GM23338 (cell line): Measurements from ENCODE around the gene GAREM1.

ENCODE experiments used
- CREB1 ChIP-seq: fragments of 250-450 bp; sonication (Bioruptor Pico); IDR thresholded peaks from 2 replicates; pipeline ENCODE4 v1.5.0; 2020; ENCODE audit warnings: low read depth, mild to moderate bottlenecking, moderate library complexity
- EZH2 ChIP-seq: fragments of 200-600 bp; sonication (generic); IDR thresholded peaks from one replicate; pipeline ENCODE4 v1.8.0; 2017; ENCODE audit warnings: antibody characterized with exemption, mild to moderate bottlenecking, low read depth; ENCODE audit not compliant: unreplicated experiment
- EZH2phosphoT487 ChIP-seq: fragments of 200-600 bp; sonication (generic); IDR thresholded peaks from one replicate; pipeline ENCODE4 v1.8.1; 2018; ENCODE audit warnings: antibody characterized with exemption; ENCODE audit not compliant: unreplicated experiment
- JUNB ChIP-seq: IDR thresholded peaks from one replicate; pipeline ENCODE4 v1.6.1; 2016; ENCODE audit warnings: antibody characterized with exemption; ENCODE audit not compliant: unreplicated experiment
- NANOG ChIP-seq: IDR thresholded peaks from 2 replicates; pipeline ENCODE4 v1.6.1; 2016; ENCODE audit warnings: antibody characterized with exemption, borderline replicate concordance
- POLR2AphosphoS5 ChIP-seq: IDR thresholded peaks from 2 replicates; pipeline ENCODE4 v1.6.1; 2016; ENCODE audit warnings: antibody characterized with exemption, low read depth
- STAT1 ChIP-seq: IDR thresholded peaks from one replicate; pipeline ENCODE4 v1.6.1; 2016; ENCODE audit warnings: antibody characterized with exemption; ENCODE audit not compliant: unreplicated experiment
- ZNF114 ChIP-seq: fragments of 250-450 bp; sonication (Bioruptor Pico); IDR thresholded peaks from 2 replicates; pipeline ENCODE4 v1.5.0; 2020; ENCODE audit warnings: mild to moderate bottlenecking, moderate library complexity
- ZNF331 ChIP-seq: fragments of 250-450 bp; sonication (Bioruptor Pico); IDR thresholded peaks from 2 replicates; pipeline ENCODE4 v1.5.0; 2020; ENCODE audit warnings: low read depth, mild to moderate bottlenecking, moderate library complexity
- TF ChIP-seq, protein P1 (sequence below), 2 experiments: fragments of 200-600 bp in 1 of 2; sonication (generic) in 1 of 2; conservative IDR thresholded peaks; 2 replicates each; pipeline versions ENCODE4 v1.5.1 to v1.6.1; 2016 to 2017; ENCODE audit warnings: antibody characterized with exemption in 2 of 2, low read depth in 2 of 2, mild to moderate bottlenecking in 2 of 2, moderate library complexity in 1 of 2
- TF ChIP-seq, protein P2 (sequence below): IDR thresholded peaks from one replicate; pipeline ENCODE4 v1.6.1; 2018; ENCODE audit warnings: antibody characterized with exemption; ENCODE audit not compliant: unreplicated experiment

DNA sequence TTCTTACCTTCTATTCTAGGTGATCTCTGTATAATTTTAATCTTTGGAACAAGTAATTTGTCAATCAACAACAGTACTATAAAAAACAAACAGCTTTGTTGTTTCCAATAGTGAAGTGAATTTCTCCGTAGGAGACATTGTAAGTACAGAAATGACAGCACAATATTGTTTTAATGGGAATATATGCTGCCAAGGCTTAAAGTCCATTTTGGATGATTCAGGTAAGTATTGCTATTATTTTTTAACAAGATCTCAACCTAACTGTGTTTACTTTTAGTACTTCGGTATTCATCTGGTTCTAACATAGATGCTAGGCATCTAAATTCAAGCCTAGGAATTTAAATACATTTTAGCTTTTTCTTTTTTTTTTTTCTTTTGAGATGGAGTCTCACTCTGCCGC is 175.1 kb downstream of the GAREM1 start:
- TF ChIP-seq, protein P1, sequence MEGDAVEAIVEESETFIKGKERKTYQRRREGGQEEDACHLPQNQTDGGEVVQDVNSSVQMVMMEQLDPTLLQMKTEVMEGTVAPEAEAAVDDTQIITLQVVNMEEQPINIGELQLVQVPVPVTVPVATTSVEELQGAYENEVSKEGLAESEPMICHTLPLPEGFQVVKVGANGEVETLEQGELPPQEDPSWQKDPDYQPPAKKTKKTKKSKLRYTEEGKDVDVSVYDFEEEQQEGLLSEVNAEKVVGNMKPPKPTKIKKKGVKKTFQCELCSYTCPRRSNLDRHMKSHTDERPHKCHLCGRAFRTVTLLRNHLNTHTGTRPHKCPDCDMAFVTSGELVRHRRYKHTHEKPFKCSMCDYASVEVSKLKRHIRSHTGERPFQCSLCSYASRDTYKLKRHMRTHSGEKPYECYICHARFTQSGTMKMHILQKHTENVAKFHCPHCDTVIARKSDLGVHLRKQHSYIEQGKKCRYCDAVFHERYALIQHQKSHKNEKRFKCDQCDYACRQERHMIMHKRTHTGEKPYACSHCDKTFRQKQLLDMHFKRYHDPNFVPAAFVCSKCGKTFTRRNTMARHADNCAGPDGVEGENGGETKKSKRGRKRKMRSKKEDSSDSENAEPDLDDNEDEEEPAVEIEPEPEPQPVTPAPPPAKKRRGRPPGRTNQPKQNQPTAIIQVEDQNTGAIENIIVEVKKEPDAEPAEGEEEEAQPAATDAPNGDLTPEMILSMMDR (conservative IDR thresholded peaks at IDR 0.05; ENCODE audit: low read depth in 2 of 2), result no peak
- TF ChIP-seq EZH2phosphoT487 (no peak), POLR2AphosphoS5 (no peak), EZH2 (no peak), JUNB (no peak), CREB1 (no peak), ZNF114 (no peak), ZNF331 (CRISPR knock-in tag) (no peak), NANOG (no peak), STAT1 (no peak)
- TF ChIP-seq, protein P2, sequence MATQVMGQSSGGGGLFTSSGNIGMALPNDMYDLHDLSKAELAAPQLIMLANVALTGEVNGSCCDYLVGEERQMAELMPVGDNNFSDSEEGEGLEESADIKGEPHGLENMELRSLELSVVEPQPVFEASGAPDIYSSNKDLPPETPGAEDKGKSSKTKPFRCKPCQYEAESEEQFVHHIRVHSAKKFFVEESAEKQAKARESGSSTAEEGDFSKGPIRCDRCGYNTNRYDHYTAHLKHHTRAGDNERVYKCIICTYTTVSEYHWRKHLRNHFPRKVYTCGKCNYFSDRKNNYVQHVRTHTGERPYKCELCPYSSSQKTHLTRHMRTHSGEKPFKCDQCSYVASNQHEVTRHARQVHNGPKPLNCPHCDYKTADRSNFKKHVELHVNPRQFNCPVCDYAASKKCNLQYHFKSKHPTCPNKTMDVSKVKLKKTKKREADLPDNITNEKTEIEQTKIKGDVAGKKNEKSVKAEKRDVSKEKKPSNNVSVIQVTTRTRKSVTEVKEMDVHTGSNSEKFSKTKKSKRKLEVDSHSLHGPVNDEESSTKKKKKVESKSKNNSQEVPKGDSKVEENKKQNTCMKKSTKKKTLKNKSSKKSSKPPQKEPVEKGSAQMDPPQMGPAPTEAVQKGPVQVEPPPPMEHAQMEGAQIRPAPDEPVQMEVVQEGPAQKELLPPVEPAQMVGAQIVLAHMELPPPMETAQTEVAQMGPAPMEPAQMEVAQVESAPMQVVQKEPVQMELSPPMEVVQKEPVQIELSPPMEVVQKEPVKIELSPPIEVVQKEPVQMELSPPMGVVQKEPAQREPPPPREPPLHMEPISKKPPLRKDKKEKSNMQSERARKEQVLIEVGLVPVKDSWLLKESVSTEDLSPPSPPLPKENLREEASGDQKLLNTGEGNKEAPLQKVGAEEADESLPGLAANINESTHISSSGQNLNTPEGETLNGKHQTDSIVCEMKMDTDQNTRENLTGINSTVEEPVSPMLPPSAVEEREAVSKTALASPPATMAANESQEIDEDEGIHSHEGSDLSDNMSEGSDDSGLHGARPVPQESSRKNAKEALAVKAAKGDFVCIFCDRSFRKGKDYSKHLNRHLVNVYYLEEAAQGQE, result no peak
